Hematopoietic multipotent progenitor cell treated with erythropoietin and hydrocortisone succinate and interleukin-3 and kit ligand, for 8 days (in vitro differentiated cells): Measurements from ENCODE around the gene AP3S1.

Experiments used
- DNase-seq: peaks from one replicate; pipeline ENCODE4 v3.0.0-alpha.2; 2015

AP3S1 gene

DNA sequence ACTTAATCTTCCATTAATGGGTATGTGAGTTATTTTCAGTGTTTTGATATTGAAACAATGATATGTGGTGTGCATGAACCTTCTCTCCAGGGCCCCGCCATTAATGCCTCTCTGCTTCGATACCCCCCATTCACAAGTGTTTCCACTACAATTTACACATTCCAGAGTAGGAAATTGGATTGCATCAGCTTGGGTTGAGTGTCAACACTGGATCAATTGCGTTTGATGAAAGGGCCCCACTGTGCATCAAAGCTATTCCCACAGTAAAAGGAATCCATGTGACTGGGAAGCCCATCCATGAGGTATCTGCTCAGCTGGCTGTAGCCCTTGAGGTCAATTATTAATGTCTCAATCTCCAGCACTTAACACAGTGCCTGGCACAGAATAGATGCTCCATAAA lies 102.8 kb downstream of the AP3S1 start:
- DNase-seq = no peak

DNA sequence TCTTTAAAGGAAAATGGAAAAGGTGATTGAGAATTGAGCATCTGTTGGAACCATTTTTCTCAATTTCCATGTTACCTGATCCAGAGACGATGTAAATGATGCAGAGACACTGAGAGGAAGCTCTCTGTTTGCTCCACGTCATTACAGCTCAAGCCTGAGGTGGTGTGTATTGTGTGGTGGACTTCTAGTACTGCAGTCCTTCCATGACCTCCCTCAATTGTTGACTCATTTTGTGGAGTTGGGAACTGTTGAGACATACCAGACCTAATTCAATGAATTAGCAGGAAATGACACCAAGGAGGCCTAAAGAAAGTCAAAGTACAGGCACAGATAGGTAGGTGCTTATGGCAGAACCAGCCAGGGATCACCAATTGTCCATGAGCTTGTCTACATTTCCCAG lies 104.9 kb downstream of the AP3S1 start:
- no peak for DNase-seq

DNA sequence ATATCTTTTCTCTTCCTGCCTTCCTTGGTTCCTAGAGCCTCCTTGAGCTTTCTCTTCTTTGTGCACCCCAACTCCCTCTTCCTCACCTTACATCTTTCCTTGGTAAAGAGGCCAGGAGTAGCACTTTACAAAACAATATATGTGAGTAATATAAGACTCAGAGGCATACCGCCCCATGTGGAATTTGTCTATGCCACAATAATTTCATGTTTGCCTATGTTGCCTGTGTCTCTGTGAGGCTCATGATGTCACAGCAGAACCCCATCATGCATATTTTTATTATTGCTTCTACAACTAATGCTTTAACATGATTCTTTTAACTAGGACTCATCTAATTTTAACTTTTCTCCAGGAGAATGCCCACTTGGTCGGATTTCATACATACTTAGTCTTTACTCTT lies 105.5 kb downstream of the AP3S1 start:
- DNase-seq = no peak

DNA sequence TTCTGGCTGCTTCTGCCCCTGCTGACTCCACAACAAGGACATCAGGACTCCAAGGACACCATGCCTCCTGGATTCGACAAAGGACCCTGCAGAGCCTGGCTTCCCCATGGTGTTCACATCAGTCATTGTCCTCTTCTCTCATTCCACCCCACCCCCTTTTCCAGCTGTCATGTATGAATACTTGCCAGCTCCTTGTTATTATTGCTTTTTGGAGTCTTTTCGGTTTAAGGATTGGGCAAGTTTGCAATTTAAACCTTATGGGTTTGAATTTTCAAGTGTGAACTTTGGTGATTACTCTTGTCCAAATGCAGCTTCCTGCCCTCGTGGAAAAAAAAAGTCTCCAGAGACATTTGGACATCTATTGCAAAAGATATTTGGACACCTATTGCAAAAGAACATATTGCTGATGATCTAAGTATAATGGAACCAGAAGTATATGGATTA lies 106.4 kb downstream of the AP3S1 start:
- no peak for DNase-seq

DNA sequence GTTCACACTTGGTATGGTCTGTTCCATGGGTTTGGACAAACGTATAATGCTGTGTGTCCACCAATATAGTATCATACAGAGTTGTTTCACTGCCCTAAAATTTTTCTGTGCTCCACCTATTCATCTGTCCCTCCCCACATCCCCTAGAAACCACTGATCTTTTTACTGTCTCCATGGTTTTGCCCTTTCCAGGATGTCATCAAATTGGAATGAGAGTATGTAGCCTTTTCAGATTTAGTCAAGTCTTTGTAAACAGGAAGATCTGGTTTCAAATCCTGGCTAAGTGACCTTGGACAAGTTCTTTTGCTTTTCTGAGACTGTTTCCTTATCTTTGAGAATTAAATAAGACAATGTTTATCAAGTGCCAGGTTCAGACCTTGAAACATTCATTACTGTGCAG lies 107.4 kb downstream of the AP3S1 start:
- DNase-seq = no peak

DNA sequence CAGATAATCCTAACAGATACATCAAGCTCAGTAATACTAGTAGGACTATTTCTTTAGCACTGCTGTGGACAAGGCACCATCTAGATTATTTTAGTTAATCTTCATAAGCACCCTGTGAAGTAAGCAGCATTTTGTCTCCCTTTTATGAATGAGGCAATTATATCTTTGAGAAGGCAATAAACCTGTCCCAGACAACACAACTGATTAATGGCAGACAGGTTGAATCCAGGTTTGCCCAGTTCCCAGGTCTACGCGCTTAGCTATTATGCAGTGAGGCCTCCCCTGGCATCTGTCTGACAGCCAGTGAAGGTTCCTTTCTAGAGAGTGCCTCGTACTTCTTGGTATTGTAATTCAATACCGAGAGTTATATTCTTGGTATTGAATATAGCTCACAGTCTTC lies 110.9 kb downstream of the AP3S1 start:
- DNase-seq = no peak

DNA sequence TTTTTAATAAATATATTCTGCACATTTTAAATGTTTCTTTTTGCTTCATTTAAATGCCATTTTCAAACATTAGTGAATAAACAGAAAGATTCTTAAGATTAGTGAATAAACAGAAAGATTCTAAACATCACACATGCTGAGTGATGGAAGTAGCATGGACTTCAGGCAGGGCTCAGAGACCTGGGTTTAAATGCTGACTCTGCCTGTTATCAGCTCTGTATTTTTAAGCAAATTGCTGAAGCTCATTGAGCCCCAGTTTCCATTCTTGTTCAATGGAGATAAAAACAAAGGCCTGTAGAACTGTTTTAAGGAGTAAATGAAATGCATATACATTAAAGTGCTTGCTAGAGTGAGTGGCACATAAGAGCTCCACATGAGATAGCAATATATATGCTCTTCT lies 112.4 kb downstream of the AP3S1 start:
- DNase-seq = no peak

DNA sequence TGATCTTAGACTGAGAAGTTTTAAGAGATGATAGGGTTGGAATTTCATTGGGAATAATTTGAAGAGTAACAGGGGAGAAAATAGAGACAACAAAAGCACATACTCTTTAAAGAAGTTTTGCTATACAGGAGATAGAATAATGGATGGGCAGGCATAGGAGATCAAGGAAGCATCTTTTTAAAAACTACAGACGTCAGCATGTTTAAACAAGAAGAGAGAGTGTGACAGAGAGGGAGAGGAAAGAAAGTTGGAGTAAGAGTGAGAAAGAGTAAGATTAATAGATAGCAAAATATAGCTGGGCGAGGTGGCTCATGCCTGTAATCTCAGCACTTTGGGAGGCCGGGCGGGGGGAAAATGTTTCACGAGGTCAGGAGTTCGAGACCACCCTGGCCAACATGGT lies 115.2 kb downstream of the AP3S1 start:
- no peak for DNase-seq

DNA sequence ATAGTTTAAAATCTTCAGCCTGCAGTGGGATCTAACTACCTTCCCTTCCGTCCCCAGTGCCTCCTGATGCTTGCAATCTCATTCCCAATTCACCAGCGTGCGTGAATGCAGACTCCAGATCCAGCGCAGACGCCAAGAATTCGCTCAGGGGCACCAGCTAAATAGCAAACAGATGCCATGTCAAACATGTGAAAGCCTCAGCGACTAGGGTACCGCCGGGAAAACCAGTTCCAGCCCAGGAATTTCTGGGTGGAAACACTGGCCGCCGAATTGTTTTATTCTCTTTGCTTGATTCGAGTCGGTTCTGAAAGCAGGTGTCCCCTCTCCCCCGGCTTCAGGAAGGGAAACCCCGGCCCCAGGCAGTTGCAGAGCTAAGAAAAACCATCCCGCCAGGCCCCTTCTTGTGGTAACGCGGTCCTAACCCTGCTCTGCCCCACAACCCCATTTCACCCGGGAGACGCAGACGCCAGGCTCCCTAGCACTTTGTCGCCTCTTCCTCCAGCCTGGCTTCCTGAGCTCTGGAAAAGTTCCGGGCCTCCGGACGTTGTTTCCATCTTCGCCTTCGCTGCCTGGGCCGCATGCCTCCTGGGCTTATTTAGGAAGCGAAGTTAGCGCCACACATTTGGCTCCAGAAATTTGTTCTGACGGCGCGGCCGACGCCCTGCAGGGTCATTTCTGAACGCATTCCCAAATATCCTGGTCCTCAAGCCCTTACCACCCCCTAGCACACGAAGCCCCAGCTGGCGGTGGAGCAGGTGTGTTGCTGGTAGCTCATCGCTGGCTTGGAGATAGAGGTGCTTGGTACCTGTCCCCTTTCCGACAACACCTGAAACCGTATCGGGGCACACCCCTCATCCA lies 119.9 kb downstream of the AP3S1 start:
- DNase-seq = no peak

DNA sequence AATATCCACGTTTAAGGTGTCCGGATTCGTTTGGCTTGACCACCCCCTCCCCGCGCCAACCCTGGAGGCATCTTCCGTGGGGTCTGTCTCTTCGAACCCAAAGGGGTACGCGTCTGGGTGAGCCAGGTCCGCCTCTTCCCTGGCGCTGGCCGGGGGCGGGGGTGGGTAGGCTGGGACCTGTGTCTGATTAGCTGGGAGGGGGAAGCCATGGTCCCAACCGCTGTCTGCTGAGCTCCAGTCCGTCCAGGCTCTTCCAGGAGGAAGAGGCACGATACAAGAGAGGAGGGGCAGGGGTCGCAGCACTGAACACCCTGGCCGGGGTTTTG lies 120.5 kb downstream of the AP3S1 start, which contains the start of gene LVRN:
LVRN (plus strand) TSS at position 237 of the 326 bp plus-strand sequence. CDS start 143 bp downstream, outside the sequence.
- DNase-seq = no peak

DNA sequence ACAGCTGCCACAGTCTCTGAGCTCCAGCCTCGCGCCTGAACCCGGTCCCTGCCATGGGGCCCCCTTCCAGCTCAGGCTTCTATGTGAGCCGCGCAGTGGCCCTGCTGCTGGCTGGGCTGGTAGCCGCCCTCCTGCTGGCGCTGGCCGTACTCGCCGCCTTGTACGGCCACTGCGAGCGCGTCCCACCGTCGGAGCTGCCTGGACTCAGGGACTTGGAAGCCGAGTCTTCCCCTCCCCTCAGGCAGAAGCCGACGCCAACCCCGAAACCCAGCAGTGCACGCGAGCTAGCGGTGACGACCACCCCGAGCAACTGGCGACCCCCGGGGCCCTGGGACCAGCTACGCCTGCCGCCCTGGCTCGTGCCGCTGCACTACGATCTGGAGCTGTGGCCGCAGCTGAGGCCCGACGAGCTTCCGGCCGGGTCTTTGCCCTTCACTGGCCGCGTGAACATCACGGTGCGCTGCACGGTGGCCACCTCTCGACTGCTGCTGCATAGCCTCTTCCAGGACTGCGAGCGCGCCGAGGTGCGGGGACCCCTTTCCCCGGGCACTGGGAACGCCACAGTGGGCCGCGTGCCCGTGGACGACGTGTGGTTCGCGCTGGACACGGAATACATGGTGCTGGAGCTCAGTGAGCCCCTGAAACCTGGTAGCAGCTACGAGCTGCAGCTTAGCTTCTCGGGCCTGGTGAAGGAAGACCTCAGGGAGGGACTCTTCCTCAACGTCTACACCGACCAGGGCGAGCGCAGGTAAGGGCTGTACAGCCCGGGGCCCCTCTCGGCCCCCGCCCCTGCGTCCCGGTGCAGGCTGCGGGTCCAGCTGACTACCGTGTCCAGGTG lies 121.0 kb downstream of the AP3S1 start:
- DNase-seq = no peak

DNA sequence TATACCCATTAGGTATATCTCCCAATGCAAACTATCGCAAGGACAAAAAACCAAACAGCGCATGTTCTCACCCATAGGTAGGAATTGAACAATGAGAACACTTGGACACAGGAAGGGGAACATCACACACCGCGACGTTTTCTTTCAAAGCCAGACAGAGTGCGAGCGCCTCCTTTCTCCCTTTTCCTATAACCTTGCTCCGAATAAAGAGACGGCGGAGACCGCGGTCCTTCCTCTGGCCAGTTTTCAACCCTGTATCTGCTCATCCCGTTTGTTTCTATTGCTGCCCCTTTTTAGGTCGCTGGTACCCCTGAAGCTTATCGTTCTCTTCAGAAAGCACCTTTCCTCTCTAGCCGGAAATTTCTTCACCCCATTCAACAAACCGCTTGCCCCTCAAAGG lies 121.8 kb downstream of the AP3S1 start:
- no peak for DNase-seq
